ENCODE measurements around the gene YPEL1.

Gene YPEL1

GRCh38 chr22:21758091-21758864 is 22.7 kb upstream of the YPEL1 start:
- TF ChIP-seq, protein P1, sequence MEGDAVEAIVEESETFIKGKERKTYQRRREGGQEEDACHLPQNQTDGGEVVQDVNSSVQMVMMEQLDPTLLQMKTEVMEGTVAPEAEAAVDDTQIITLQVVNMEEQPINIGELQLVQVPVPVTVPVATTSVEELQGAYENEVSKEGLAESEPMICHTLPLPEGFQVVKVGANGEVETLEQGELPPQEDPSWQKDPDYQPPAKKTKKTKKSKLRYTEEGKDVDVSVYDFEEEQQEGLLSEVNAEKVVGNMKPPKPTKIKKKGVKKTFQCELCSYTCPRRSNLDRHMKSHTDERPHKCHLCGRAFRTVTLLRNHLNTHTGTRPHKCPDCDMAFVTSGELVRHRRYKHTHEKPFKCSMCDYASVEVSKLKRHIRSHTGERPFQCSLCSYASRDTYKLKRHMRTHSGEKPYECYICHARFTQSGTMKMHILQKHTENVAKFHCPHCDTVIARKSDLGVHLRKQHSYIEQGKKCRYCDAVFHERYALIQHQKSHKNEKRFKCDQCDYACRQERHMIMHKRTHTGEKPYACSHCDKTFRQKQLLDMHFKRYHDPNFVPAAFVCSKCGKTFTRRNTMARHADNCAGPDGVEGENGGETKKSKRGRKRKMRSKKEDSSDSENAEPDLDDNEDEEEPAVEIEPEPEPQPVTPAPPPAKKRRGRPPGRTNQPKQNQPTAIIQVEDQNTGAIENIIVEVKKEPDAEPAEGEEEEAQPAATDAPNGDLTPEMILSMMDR (IDR thresholded peaks at IDR 0.05; ENCODE audit: unreplicated experiment in 3 of 3) = no peak
- Mint-ChIP-seq H3K27me3 (ENCODE audit: low read depth) (no peaks in the 10 kb centered on the region), H3K4me1 (peaks cover 49% of the 10 kb centered on the region), H3K27ac (peak overlapping the region in 1 of 3 experiments; percentile 30), H3K36me3 (ENCODE audit: low read depth) (peaks cover 29% of the 10 kb centered on the region), H3K4me3 (no peak overlapping the region), H3K9me3 (no peaks in the 10 kb centered on the region)

GRCh38 chr22:21755851-21756284 is 20.3 kb upstream of the YPEL1 start:
- H3K4me1 Mint-ChIP-seq = peaks cover 49% of the 10 kb centered on the region
- H3K9me3 Mint-ChIP-seq = no peaks in the 10 kb centered on the region
- no peaks in the 10 kb centered on the region for H3K27me3 Mint-ChIP-seq (ENCODE audit: low read depth)
- H3K4me3 Mint-ChIP-seq = no peak overlapping the region
- TF ChIP-seq, protein P1 (IDR thresholded peaks at IDR 0.05; ENCODE audit: unreplicated experiment in 3 of 3) = no peak
- peak overlapping the region; percentile 10 to 82 (median 55) for H3K27ac Mint-ChIP-seq
- peaks cover 17% of the 10 kb centered on the region for H3K36me3 Mint-ChIP-seq (ENCODE audit: low read depth)

- TF ChIP-seq, protein P1 (IDR thresholded peaks at IDR 0.05; ENCODE audit: unreplicated experiment in 3 of 3) = no peak
- Mint-ChIP-seq H3K36me3 (ENCODE audit: low read depth) (peaks cover 12% of the 10 kb centered on the region), H3K27ac (peak overlapping the region; percentile 19 to 82 (median 70)), H3K27me3 (ENCODE audit: low read depth) (no peaks in the 10 kb centered on the region), H3K4me3 (no peak overlapping the region), H3K4me1 (peaks cover 41% of the 10 kb centered on the region), H3K9me3 (no peaks in the 10 kb centered on the region)
Observed at GRCh38 chr22:21754523-21754922, 18.9 kb upstream of the YPEL1 start.

DNA sequence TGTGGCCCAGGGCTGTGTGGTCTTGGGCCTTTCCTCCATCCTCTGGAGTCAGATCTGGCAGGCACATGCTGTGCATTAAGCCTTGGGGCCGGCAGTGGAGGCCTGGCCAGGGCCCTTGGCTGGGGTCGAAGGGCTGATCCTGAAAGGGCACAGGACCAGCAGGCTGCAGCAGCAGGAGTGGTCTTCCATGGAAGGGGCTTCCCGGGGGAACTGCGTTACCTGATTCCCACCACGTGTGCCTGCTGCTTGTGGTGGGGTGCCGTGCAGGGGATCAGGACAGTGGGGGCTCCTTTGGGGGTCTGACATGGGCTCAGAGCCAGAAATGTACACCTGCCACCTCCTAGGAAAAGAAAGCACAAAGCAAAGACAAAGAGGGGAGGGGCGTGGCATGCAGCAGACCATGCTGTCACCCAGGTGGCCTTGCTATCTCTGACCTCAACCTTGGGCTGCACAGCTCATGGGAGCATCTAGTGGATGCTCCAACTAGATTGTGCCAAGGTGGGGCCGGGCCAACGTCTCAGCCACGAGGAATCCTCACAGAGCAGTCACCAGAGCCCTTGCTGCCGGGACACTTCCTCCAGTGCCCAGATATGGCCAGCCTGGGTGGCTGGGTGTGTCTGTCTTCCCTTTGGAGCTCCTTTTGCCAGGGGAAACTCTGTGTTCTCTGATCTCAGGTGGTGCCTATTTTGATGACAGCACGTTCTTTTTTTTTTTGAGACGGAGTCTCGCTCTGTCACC is 17.9 kb upstream of the YPEL1 start:
- no peak overlapping the region for H3K4me3 Mint-ChIP-seq
- H3K27me3 Mint-ChIP-seq (ENCODE audit: low read depth) = no peaks in the 10 kb centered on the region
- no peaks in the 10 kb centered on the region for H3K9me3 Mint-ChIP-seq
- TF ChIP-seq, protein P1 (IDR thresholded peaks at IDR 0.05; ENCODE audit: unreplicated experiment in 3 of 3) = no peak
- peaks cover 44% of the 10 kb centered on the region for H3K4me1 Mint-ChIP-seq
- no peak overlapping the region for H3K27ac Mint-ChIP-seq
- H3K36me3 Mint-ChIP-seq (ENCODE audit: low read depth) = peaks cover 5% of the 10 kb centered on the region

DNA sequence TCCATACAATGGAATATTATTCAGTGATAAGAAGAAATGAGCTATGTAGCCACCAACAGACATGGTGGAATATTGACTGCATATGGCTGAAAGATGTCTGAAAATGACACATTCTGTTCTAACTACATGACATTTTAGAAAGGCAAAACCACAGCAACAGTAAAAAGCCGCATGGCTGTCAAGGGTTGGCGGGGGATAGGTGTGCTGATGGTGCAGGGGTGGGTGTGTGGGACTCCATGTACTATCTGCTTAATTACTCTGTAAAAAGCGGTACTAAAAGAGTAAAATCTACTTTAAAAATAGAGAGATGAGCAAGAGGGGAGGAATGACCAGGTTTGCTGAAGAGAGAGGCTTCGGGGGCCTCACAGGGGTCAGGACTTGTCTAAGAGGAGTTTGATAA is 16.7 kb upstream of the YPEL1 start:
- H3K27ac Mint-ChIP-seq = peak overlapping the region in 1 of 3 experiments; percentile 53
- TF ChIP-seq, protein P1 (IDR thresholded peaks at IDR 0.05; ENCODE audit: unreplicated experiment in 3 of 3) = no peak
- peaks cover 46% of the 10 kb centered on the region for H3K4me1 Mint-ChIP-seq
- H3K27me3 Mint-ChIP-seq (ENCODE audit: low read depth) = no peaks in the 10 kb centered on the region
- no peaks in the 10 kb centered on the region for H3K36me3 Mint-ChIP-seq (ENCODE audit: low read depth)
- no peaks in the 10 kb centered on the region for H3K9me3 Mint-ChIP-seq
- H3K4me3 Mint-ChIP-seq = no peak overlapping the region

Data from nephron (organoid).